ENCODE results near the gene CPPED1.
A peak's percentile ranks its signal among the peaks of the same experiment; 100 is the strongest.
"Not testable (repeated sequence)": the region's sequence is repeated elsewhere in the genome, so short reads cannot be mapped to it uniquely, and the experiment has no call there.

The CPPED1 gene

DNA sequence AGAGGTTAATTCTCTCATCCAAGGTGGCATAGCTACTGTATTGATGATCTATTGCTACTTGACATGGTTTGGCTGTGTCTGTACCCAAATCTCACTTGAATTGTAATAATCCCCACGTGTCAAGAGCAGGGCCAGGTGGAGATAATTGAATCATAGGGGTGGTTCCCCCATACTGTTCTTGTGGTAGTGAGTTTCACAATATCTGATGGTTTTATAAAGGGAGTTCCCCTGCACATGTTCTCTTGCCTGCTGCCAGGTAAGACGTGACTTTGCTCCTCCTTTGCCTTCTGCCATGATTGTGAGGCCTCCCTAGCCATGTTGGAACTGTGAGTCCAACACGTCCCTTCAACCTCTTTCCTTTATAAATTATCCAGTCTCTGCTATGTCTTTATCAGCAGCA lies 22.9 kb upstream of the CPPED1 start:
- TF ChIP-seq, protein P1, sequence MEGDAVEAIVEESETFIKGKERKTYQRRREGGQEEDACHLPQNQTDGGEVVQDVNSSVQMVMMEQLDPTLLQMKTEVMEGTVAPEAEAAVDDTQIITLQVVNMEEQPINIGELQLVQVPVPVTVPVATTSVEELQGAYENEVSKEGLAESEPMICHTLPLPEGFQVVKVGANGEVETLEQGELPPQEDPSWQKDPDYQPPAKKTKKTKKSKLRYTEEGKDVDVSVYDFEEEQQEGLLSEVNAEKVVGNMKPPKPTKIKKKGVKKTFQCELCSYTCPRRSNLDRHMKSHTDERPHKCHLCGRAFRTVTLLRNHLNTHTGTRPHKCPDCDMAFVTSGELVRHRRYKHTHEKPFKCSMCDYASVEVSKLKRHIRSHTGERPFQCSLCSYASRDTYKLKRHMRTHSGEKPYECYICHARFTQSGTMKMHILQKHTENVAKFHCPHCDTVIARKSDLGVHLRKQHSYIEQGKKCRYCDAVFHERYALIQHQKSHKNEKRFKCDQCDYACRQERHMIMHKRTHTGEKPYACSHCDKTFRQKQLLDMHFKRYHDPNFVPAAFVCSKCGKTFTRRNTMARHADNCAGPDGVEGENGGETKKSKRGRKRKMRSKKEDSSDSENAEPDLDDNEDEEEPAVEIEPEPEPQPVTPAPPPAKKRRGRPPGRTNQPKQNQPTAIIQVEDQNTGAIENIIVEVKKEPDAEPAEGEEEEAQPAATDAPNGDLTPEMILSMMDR (IDR thresholded peaks at IDR 0.05): no peak
- Histone ChIP-seq H2AFZ (no peak overlapping the region), H3K27ac (no peak overlapping the region), H3K27me3 (ENCODE audit: control insufficient read depth, insufficient read depth, low read length) (no peaks in the 10 kb centered on the region), H3K4me2 (ENCODE audit: low read length) (no peak overlapping the region), H3K4me3 (ENCODE audit: low read depth, low read length) (no peak overlapping the region), H3K36me3 (ENCODE audit: control insufficient read depth, insufficient read depth, low read length) (no peaks in the 10 kb centered on the region), H3K9me3 (ENCODE audit: control insufficient read depth, low read length) (no peaks in the 10 kb centered on the region), H3K4me1 (no peaks in the 10 kb centered on the region), H3K79me2 (no peaks in the 10 kb centered on the region), H3K9ac (no peak overlapping the region)

DNA sequence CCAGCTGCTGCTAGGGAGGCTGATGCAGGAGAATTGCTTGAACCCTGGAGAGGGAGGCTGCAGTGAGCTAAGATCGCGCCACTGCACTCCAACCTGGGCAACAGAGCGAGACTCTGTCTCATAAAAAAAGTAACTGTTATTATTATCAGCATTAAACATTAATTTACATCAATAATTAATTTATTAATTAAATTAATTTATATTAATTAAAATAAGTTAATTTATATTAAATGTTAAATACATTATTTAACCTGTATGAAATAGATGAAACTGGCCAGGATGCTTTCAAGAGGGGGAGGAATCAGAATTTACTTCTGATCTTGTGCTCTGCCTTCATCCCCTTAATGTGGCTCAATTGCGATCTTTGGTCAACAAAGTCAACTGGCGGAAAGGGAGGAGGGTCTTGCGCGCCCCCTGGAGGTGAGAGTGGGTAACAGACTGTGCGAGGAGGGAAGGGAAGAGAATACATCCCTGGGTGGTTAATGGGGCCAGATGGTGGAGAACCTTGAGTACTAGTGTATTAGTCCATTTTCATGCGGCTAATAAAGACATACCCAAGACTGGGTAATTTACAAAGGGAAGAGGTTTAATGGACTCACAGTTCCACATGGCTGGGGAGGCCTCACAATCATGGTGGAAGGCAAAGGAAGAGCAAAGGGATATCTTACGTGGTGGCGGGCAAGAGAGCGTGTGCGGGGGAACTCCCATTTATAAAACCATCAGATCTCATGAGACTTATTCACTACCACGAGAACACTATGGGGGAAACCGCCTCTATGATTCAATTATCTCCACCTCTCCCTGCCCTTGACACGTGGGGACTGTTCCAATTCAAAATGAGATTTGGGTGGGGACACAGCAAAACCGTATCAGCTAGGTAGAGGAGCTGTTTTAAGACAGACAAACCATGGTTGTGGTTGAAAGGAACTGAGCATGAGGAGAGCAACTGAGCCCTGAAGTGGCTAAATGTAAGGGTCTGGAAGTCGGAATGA lies 15.7 kb upstream of the CPPED1 start:
- no peaks in the 10 kb centered on the region for H3K79me2 ChIP-seq
- H3K27me3 ChIP-seq (ENCODE audit: control insufficient read depth, insufficient read depth, low read length): no peaks in the 10 kb centered on the region
- H3K36me3 ChIP-seq (ENCODE audit: control insufficient read depth, insufficient read depth, low read length): no peaks in the 10 kb centered on the region
- no peak overlapping the region for H3K4me3 ChIP-seq (ENCODE audit: low read depth, low read length)
- no peak overlapping the region for H3K27ac ChIP-seq
- TF ChIP-seq, protein P1 (IDR thresholded peaks at IDR 0.05): peak; percentile 69
- H3K4me2 ChIP-seq (ENCODE audit: low read length): no peak overlapping the region
- H3K4me1 ChIP-seq: no peaks in the 10 kb centered on the region
- no peak overlapping the region for H3K9ac ChIP-seq
- H2AFZ ChIP-seq: no peak overlapping the region
- no peaks in the 10 kb centered on the region for H3K9me3 ChIP-seq (ENCODE audit: control insufficient read depth, low read length)

DNA sequence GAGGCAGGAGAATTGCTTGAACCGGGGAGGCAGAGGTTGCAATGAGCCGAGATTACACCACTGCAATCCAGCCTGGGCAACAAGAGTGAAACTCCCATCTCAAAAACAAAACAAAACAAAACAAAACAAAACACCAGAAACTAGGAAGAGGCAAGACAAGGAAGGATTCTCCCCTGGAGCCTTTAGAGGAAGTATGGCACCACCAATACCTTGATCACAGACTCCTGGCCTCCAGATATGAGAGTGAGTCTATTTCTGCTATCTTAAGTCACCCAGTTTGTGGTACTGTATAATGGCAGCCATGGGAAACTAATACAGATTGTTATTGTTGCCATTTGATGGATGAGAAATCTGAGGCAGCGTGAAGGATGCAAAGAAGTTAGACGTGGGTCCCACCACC lies 14.6 kb upstream of the CPPED1 start:
- no peak overlapping the region for H3K27ac ChIP-seq
- TF ChIP-seq, protein P1 (IDR thresholded peaks at IDR 0.05): no peak
- no peak overlapping the region for H2AFZ ChIP-seq
- H3K79me2 ChIP-seq: no peaks in the 10 kb centered on the region
- H3K4me2 ChIP-seq (ENCODE audit: low read length): no peak overlapping the region
- H3K4me1 ChIP-seq: no peaks in the 10 kb centered on the region
- no peaks in the 10 kb centered on the region for H3K27me3 ChIP-seq (ENCODE audit: control insufficient read depth, insufficient read depth, low read length)
- H3K4me3 ChIP-seq (ENCODE audit: low read depth, low read length): no peak overlapping the region
- H3K36me3 ChIP-seq (ENCODE audit: control insufficient read depth, insufficient read depth, low read length): no peaks in the 10 kb centered on the region
- no peak overlapping the region for H3K9ac ChIP-seq
- H3K9me3 ChIP-seq (ENCODE audit: control insufficient read depth, low read length): no peaks in the 10 kb centered on the region

DNA sequence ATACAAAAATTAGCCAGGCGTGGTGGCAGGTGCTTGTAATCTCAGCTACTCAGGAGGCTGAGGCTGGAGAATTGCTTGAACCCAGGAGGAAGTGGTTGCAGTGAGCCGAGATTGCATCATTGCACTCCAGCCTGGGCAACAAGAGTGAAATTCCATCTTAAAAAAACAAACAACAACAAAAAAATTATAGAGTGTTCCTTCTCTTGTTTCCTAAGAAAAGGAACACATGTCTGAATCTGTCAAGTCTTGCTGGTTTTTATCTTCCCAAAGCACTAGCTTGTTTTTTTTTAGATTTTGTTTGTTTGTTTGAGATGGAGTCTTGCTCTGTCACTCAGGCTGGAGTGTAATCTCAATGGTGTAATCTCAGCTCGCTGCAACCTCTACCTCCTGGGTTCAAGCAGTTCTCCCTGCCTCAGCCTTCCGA lies 13.1 kb upstream of the CPPED1 start:
- not testable (repeated sequence) for H3K4me2 ChIP-seq (ENCODE audit: low read length); H2AFZ ChIP-seq; H3K9me3 ChIP-seq (ENCODE audit: control insufficient read depth, low read length); H3K27ac ChIP-seq; H3K4me1 ChIP-seq; H3K9ac ChIP-seq; H3K27me3 ChIP-seq (ENCODE audit: control insufficient read depth, insufficient read depth, low read length); H3K36me3 ChIP-seq (ENCODE audit: control insufficient read depth, insufficient read depth, low read length); H3K4me3 ChIP-seq (ENCODE audit: low read depth, low read length); H3K79me2 ChIP-seq

DNA sequence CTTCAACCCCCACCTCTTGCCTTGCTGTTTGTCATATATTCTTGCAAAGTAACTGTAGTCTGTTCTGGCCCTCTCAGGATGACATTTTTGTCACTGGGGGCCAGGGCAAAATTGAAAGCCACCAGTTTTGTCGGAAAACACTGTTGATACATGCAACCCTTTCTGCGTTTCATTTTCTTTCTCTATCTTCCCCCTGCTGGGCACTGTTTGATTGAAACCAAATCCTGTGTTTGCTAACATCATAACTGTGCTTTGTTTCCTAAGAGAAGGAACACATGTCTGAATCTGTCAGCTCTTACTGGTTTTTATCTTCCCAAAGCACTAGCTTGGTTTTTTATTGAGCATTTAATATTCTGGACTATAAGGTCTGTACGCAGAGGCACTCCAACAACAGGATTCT lies 11.7 kb upstream of the CPPED1 start:
- Histone ChIP-seq H3K4me3 (ENCODE audit: low read depth, low read length) (no peak overlapping the region), H3K36me3 (ENCODE audit: control insufficient read depth, insufficient read depth, low read length) (no peaks in the 10 kb centered on the region), H3K27me3 (ENCODE audit: control insufficient read depth, insufficient read depth, low read length) (no peaks in the 10 kb centered on the region), H3K4me2 (ENCODE audit: low read length) (no peak overlapping the region), H3K4me1 (no peaks in the 10 kb centered on the region), H3K27ac (no peak overlapping the region), H3K9me3 (ENCODE audit: control insufficient read depth, low read length) (no peaks in the 10 kb centered on the region), H3K9ac (no peak overlapping the region), H2AFZ (no peak overlapping the region), H3K79me2 (no peaks in the 10 kb centered on the region)
- TF ChIP-seq, protein P1 (IDR thresholded peaks at IDR 0.05): no peak

DNA sequence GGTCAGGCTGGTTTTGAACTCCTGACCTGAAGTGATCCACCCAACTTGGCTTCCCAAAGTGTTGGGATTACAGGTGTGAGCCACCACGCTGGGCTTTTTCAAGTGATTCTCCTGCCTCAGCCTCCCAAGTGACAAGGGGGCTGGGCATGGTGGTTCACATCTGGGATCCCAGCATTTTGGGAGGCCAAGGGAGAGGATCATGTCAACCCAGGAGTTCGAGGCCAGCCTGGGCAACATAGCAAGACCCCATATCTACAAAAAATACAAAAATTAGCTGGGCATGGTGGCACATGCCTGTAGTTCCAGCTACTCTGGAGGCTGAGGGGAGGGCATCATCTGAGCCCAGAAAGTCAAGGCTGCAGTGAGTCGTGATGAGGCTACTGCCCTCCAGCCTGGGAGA lies 10.0 kb upstream of the CPPED1 start:
- H3K36me3 ChIP-seq (ENCODE audit: control insufficient read depth, insufficient read depth, low read length); H3K4me2 ChIP-seq (ENCODE audit: low read length); H3K9me3 ChIP-seq (ENCODE audit: control insufficient read depth, low read length); H3K4me3 ChIP-seq (ENCODE audit: low read depth, low read length); H3K27ac ChIP-seq; H3K9ac ChIP-seq; H2AFZ ChIP-seq; H3K27me3 ChIP-seq (ENCODE audit: control insufficient read depth, insufficient read depth, low read length); H3K79me2 ChIP-seq; H3K4me1 ChIP-seq: not testable (repeated sequence)

DNA sequence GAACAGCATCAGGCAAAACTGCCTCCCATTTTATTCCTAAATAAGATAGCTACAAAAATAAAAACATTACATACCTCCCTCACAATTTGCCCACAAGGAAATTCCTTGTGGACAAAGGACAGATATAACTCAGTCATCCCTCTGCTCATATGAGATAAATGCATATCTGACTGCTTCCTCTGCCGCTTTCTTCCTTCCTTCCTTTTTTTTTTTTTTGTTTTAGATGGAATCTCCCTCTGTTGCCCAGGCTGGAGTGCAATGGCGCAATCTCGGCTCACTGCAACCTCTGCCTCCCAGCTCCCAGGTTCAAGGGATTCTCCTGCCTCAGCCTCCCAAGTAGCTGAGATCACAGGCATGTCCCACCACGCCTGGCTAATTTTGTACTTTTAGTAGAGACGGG lies 9.6 kb upstream of the CPPED1 start:
- not testable (repeated sequence) for H2AFZ ChIP-seq; H3K27ac ChIP-seq; H3K4me3 ChIP-seq (ENCODE audit: low read depth, low read length); H3K9ac ChIP-seq; H3K27me3 ChIP-seq (ENCODE audit: control insufficient read depth, insufficient read depth, low read length); H3K4me1 ChIP-seq; H3K4me2 ChIP-seq (ENCODE audit: low read length); H3K79me2 ChIP-seq; H3K9me3 ChIP-seq (ENCODE audit: control insufficient read depth, low read length); H3K36me3 ChIP-seq (ENCODE audit: control insufficient read depth, insufficient read depth, low read length)
